SK-N-SH treated with all-trans-retinoic acid at 6 μM for 48 hours (cell line): ENCODE results near the gene SEPHS2.

ENCODE experiments used
- BACH2 ChIP-seq: fragments of 250-450 bp; sonication (Bioruptor Pico); IDR thresholded peaks from 2 replicates; pipeline ENCODE4 v1.9.0; 2021; ENCODE audit warnings: mild to moderate bottlenecking, borderline replicate concordance
- GLIS3 ChIP-seq: fragments of 250-450 bp; sonication (Bioruptor Pico); IDR thresholded peaks from 2 replicates; pipeline ENCODE4 v1.5.0; 2020; ENCODE audit warnings: mild to moderate bottlenecking, moderate library complexity
- ISL1 ChIP-seq: fragments of 250-450 bp; sonication (Bioruptor Pico); IDR thresholded peaks from 2 replicates; pipeline ENCODE4 v2.1.2; 2022; ENCODE audit warnings: mild to moderate bottlenecking, moderate library complexity
- OSR1 ChIP-seq: fragments of 250-450 bp; sonication (Bioruptor Pico); IDR thresholded peaks from 2 replicates; pipeline ENCODE4 v1.8.0; 2022; ENCODE audit warnings: moderate library complexity, mild to moderate bottlenecking, inconsistent platforms
- PPARA ChIP-seq: fragments of 250-450 bp; sonication (Bioruptor Pico); IDR thresholded peaks from 2 replicates; pipeline ENCODE4 v1.5.0; 2020; ENCODE audit warnings: mild to moderate bottlenecking, borderline replicate concordance
- RARB ChIP-seq: fragments of 250-450 bp; sonication (Bioruptor Pico); IDR thresholded peaks from 2 replicates; pipeline ENCODE4 v1.8.0; 2021; ENCODE audit warnings: mild to moderate bottlenecking, moderate library complexity
- TCF4 ChIP-seq: fragments of 250-450 bp; sonication (Bioruptor Pico); IDR thresholded peaks from 2 replicates; pipeline ENCODE4 v1.8.0; 2021; ENCODE audit warnings: mild to moderate bottlenecking, moderate library complexity, borderline replicate concordance
- ZC3H10 ChIP-seq: fragments of 250-450 bp; sonication (Bioruptor Pico); IDR thresholded peaks from 2 replicates; pipeline ENCODE4 v1.5.1; 2021; ENCODE audit warnings: mild to moderate bottlenecking, moderate library complexity
- ZFP30 ChIP-seq: fragments of 450-650 bp; formaldehyde crosslinking; IDR thresholded peaks from 2 replicates; pipeline ENCODE4 v1.5.0; 2022; ENCODE audit warnings: mild to moderate bottlenecking, moderate library complexity
- ZNF565 ChIP-seq: fragments of 450-650 bp; formaldehyde crosslinking; conservative IDR thresholded peaks from 2 replicates; pipeline ENCODE4 v1.5.0; 2020; ENCODE audit warnings: low read depth, mild to moderate bottlenecking, moderate library complexity
- ZNF70 ChIP-seq: fragments of 450-650 bp; formaldehyde crosslinking; IDR thresholded peaks from 2 replicates; pipeline ENCODE4 v1.5.0; 2020; ENCODE audit warnings: mild to moderate bottlenecking, moderate library complexity
- TF ChIP-seq, protein P1 (sequence below): fragments of 250-450 bp; sonication (Bioruptor Pico); IDR thresholded peaks from 2 replicates; pipeline ENCODE4 v1.8.0; 2021; ENCODE audit warnings: low read depth, mild to moderate bottlenecking, moderate library complexity, borderline replicate concordance
- TF ChIP-seq, protein P2 (sequence below): fragments of 250-450 bp; sonication (Bioruptor Pico); IDR thresholded peaks from 2 replicates; pipeline ENCODE4 v1.8.0; 2020; ENCODE audit warnings: mild to moderate bottlenecking, moderate library complexity, borderline replicate concordance
- TF ChIP-seq, protein P3 (sequence below): fragments of 250-450 bp; sonication (Bioruptor Pico); IDR thresholded peaks from 2 replicates; pipeline ENCODE4 v1.5.1; 2021; ENCODE audit warnings: mild to moderate bottlenecking, moderate library complexity

DNA sequence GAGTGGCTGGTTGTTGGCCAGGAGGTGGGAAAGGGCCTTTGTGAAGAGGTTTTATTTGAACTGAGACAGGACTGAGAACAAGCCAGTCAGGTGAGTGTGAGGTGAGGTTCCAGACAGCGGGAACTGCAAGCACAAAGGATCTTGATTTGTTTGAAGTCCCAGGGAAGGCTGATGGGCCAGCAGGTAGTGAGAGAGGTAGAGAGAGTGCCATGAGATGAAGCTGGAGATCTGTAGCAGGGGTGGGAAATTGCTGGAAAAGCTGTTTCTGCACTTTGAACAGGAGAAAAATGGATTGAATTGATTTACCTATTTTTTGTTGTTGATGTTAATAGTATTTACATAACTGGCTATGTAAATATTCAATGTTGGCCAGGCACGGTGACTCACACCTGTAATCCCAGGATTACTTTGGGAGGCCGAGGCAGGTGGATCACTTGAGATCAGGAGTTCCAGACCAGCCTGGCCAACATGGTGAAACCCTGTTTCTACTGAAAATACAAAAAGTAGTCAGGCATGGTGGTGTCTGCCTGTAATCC, 8.1 kb downstream of the SEPHS2 start:
- TF ChIP-seq BACH2 (CRISPR knock-in tag): no peak
- no peak for TF ChIP-seq TCF4 (CRISPR knock-in tag)
- TF ChIP-seq, protein P1, sequence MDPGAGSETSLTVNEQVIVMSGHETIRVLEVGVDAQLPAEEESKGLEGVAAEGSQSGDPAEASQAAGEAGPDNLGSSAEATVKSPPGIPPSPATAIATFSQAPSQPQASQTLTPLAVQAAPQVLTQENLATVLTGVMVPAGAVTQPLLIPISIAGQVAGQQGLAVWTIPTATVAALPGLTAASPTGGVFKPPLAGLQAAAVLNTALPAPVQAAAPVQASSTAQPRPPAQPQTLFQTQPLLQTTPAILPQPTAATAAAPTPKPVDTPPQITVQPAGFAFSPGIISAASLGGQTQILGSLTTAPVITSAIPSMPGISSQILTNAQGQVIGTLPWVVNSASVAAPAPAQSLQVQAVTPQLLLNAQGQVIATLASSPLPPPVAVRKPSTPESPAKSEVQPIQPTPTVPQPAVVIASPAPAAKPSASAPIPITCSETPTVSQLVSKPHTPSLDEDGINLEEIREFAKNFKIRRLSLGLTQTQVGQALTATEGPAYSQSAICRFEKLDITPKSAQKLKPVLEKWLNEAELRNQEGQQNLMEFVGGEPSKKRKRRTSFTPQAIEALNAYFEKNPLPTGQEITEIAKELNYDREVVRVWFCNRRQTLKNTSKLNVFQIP: no peak
- TF ChIP-seq RARB (CRISPR knock-in tag): no peak
- no peak for TF ChIP-seq PPARA (CRISPR knock-in tag)
- no peak for TF ChIP-seq ZNF70
- TF ChIP-seq GLIS3 (CRISPR knock-in tag): no peak
- TF ChIP-seq ISL1 (CRISPR knock-in tag): no peak
- TF ChIP-seq ZFP30 (CRISPR knock-in tag): no peak
- TF ChIP-seq, protein P2, sequence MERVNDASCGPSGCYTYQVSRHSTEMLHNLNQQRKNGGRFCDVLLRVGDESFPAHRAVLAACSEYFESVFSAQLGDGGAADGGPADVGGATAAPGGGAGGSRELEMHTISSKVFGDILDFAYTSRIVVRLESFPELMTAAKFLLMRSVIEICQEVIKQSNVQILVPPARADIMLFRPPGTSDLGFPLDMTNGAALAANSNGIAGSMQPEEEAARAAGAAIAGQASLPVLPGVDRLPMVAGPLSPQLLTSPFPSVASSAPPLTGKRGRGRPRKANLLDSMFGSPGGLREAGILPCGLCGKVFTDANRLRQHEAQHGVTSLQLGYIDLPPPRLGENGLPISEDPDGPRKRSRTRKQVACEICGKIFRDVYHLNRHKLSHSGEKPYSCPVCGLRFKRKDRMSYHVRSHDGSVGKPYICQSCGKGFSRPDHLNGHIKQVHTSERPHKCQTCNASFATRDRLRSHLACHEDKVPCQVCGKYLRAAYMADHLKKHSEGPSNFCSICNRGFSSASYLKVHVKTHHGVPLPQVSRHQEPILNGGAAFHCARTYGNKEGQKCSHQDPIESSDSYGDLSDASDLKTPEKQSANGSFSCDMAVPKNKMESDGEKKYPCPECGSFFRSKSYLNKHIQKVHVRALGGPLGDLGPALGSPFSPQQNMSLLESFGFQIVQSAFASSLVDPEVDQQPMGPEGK (CRISPR knock-in tag): no peak
- TF ChIP-seq, protein P3, sequence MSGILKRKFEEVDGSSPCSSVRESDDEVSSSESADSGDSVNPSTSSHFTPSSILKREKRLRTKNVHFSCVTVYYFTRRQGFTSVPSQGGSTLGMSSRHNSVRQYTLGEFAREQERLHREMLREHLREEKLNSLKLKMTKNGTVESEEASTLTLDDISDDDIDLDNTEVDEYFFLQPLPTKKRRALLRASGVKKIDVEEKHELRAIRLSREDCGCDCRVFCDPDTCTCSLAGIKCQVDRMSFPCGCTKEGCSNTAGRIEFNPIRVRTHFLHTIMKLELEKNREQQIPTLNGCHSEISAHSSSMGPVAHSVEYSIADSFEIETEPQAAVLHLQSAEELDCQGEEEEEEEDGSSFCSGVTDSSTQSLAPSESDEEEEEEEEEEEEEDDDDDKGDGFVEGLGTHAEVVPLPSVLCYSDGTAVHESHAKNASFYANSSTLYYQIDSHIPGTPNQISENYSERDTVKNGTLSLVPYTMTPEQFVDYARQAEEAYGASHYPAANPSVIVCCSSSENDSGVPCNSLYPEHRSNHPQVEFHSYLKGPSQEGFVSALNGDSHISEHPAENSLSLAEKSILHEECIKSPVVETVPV (CRISPR knock-in tag): no peak
- TF ChIP-seq ZC3H10 (CRISPR knock-in tag): no peak
- TF ChIP-seq ZNF565 (CRISPR knock-in tag): no peak
- TF ChIP-seq OSR1 (CRISPR knock-in tag): no peak
